ENCODE measurements around the gene JARID2. TPM values are rescaled to one million over a fixed set of nuclear protein-coding genes. Genes with fewer than 3 reads are reported as not detected.
A peak's percentile ranks its signal among the peaks of the same experiment; 100 is the strongest.

JARID2 gene
- total RNA-seq, 2 donors from 2014 or later = 10.0 to 11.2 TPM

- DNase-seq = peak; percentile 84 to 85
- intact Hi-C loops (cut with DNase I, micrococcal nuclease) = loop anchor here in 1 of 2 donors (5.0 kb wide), 1 partner anchor 198 kb away; no protein-coding TSS in a partner anchor
- peak; percentile 31 for ATAC-seq
These were observed 1.1 kb upstream of the JARID2 start for GRCh38 chr6:15244620-15245360.

DNA sequence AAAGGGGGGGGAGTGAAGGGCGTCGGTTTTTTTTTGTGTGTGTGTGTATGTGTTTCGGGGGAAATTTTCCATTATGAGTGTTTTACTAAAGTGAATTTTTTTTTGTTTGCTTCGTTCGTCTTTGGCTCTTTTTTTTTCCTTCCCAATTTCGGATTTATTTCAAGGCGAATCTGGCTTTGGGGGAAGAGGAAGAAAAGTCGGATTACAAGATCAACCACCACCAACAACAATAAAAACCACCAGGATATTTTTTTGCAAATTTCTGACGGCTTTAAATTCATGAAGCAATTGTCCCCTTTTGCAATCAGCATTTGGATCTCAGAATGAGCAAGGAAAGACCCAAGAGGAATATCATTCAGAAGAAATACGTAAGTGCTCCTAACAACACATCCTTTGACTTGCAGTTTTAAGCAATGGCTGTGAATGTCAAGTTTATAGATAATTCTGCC lies 372 bp downstream of the JARID2 start:
- no peak for ATAC-seq
- DNase-seq = no peak
- intact Hi-C loops (cut with DNase I, micrococcal nuclease) = loop anchor here in 1 of 2 donors (5.0 kb wide), 1 partner anchor 196 kb away; no protein-coding TSS in a partner anchor

GRCh38 chr6:15246666-15247499 lies 1.0 kb downstream of the JARID2 start:
- ATAC-seq (no peak), DNase-seq (peak in 1 of 2 donors; percentile 23)
- intact Hi-C loops (cut with DNase I, micrococcal nuclease) = loop anchor here in 1 of 2 donors (5.0 kb wide), 1 partner anchor 195 kb away; no protein-coding TSS in a partner anchor

DNA sequence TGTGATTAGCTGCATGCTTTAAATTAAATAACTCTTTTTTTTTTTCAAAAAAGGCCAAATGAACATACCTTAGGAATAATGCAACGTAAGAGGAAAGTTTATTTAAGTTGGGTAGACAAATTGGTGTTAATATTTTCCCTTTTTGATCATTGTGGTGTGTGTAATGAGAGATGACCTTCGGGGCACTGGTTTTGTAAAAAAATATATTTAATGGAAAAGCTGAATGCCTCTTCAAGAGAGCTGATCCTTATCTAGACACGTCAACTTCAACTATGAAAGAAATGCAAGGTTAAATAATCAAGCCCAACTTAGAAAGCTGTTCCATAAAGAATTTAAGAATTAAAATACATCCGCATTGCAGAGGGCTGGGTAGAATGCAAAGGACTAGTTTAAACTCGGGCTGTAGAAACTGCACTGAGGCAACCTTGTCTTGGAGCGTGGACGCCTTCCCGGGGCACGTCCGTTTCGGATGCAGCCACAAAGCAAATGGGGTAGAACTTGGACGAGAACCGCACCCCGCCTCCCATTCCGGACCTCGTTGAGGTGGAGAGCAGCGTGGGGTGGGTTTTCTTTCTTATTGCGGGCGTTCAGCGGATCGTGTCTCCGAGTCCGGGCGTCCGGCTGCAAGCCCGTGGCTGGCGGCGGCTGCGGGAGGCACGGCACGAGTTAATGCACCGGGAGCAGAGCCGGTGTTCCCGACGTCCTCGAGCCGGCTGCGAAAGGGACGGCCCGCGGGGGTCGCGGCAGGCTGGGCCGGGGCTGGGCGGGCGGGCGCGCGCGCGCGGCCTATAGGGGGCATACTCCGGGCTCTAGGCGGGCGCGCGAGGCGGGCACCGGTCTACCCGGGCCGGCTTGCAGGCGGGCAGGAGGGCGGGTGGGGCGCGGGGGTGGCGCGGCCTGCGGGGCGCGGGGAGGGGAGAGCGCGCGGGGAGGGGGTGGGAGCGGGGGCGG lies 1.9 kb downstream of the JARID2 start:
- DNase-seq = peak; percentile 51 to 74
- ATAC-seq = no peak
- intact Hi-C loops (cut with DNase I, micrococcal nuclease) = loop anchor here in 1 of 2 donors (5.0 kb wide), 1 partner anchor 195 kb away; no protein-coding TSS in a partner anchor

DNA sequence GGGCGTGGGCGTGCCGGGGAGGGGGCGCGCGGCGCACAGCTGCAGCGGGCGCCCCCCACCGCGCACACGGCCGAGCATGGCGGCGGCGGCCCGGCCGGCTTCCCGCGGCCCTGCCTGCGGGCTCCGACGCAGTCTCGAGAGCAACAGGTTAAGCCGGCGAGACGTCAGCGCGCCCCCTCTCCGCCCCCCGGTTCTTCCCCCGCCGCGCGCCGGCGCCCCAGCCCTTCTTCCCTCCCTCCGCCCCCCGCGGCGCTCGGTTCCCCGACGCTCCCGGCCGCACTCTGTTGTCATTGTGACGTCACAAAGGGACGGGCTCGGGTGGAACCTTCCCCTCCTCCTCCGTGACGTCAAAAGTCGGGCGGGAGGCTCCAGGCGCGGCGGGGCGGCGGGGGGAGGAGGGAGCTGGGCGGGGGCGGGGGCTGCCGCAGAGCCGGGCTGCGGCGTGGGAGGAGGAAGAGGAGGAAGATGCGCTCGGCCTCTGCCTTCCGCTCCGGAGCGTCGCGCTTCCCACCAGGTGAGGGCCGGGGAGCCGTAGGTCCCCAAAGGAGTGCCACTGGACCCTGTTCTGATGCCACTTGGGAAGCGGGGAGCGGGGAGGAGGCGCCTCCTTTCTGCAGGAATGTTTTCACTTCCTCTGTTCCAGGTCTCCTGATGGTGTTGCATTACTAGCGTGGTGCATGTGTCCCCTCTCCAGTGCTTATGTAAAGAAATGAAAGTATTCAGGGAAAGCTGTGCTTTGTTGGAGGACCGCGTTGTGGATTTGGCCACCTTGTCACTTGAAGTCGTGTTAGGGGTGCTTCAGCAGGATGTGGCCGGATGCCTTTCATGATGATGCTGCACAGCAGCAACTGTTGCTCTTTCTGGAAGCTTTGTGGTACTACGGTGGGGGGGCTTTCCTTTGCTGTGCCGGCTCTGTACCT lies 2.8 kb downstream of the JARID2 start:
- DNase-seq (peak; percentile 97 to 98), ATAC-seq (peak; percentile 60)
- intact Hi-C loops (cut with DNase I, micrococcal nuclease) = loop anchor here in 1 of 2 donors (5.0 kb wide), 1 partner anchor 194 kb away; no protein-coding TSS in a partner anchor

- ATAC-seq (no peak), DNase-seq (peak in 1 of 2 donors; percentile 30)
- intact Hi-C loops (cut with DNase I, micrococcal nuclease) = loop anchor here in 1 of 2 donors (5.0 kb wide), 1 partner anchor 193 kb away; no protein-coding TSS in a partner anchor
These were observed 3.6 kb downstream of the JARID2 start for GRCh38 chr6:15249371-15250019.

GRCh38 chr6:15250187-15251168 lies 4.6 kb downstream of the JARID2 start:
- intact Hi-C loops (cut with DNase I, micrococcal nuclease) = no loop called here
- ATAC-seq (no peak), DNase-seq (no peak)

DNA sequence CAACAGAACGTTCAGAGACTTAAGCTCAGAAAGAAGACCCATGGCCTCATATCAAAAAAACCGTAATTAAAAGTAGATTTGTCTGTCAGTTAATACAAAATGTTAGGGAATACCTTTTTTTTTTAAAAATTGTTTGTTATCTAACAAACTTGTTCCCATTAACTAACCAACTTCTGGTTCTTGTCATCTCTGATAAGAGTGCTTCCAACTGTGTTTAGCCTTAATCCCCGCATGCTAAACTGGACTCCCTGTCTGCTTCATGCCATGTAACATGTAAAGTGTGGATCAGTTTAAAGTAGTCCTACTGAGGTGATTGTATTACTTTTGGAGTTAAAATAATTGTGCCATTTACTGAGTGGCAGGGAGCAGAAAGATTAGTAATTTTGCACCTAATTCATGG lies 6.3 kb downstream of the JARID2 start:
- no peak for DNase-seq
- intact Hi-C loops (cut with DNase I, micrococcal nuclease) = no loop called here

DNA sequence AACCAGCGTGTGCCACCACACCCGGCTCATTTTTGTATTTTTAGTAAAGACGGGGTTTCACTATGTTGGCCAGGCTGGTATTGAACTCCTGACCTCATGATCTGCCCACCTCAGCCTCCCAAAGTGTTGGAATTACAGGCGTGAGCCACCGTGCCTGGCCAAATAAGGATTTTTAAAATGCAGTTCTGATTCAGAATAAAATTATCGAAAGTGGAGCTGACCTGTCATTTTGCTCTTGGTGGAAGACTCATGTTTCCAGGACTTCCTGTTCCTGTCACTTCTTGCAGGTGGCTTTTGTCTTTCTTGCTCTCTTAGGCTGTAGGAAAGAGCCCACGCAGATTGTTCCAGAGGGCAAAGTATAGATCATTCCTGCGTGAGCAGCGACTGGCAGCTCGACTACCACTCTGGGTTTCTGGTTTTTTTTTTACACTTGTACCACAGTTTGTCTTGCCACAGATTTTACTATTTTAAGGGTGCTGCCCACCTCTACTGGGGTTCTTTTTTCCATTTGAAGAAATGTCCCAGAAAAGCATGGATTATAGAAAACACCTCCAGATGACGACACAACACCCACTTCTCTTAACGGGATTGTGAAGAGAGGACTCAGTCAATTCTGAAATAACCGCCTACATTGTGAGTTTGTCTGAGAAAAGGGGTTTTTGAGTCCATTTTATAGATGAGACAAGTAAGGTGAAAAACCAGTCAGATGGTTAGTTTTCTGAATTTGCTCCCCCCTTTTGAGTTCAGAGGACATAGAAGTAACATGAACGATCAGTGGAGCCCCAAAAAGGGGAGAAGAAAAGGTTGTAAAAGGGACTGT lies 7.5 kb downstream of the JARID2 start:
- DNase-seq (no peak), ATAC-seq (no peak)
- intact Hi-C loops (cut with DNase I, micrococcal nuclease) = no loop called here

More for the DNA sequence above, 6.3 kb downstream of the JARID2 start:
- ATAC-seq = no peak

GRCh38 chr6:15254070-15254975 lies 8.5 kb downstream of the JARID2 start:
- no peak for ATAC-seq
- intact Hi-C loops (cut with DNase I, micrococcal nuclease) = no loop called here

GRCh38 chr6:15255481-15255880 lies 9.6 kb downstream of the JARID2 start:
- intact Hi-C loops (cut with DNase I, micrococcal nuclease) = no loop called here
- DNase-seq (no peak), ATAC-seq (no peak)

More at GRCh38 chr6:15254070-15254975, 8.5 kb downstream of the JARID2 start:
- no peak for DNase-seq

- intact Hi-C loops (cut with DNase I, micrococcal nuclease) = no loop called here
- no peak for ATAC-seq
- no peak for DNase-seq
These were observed 10.1 kb downstream of the JARID2 start for GRCh38 chr6:15255909-15256395.

DNA sequence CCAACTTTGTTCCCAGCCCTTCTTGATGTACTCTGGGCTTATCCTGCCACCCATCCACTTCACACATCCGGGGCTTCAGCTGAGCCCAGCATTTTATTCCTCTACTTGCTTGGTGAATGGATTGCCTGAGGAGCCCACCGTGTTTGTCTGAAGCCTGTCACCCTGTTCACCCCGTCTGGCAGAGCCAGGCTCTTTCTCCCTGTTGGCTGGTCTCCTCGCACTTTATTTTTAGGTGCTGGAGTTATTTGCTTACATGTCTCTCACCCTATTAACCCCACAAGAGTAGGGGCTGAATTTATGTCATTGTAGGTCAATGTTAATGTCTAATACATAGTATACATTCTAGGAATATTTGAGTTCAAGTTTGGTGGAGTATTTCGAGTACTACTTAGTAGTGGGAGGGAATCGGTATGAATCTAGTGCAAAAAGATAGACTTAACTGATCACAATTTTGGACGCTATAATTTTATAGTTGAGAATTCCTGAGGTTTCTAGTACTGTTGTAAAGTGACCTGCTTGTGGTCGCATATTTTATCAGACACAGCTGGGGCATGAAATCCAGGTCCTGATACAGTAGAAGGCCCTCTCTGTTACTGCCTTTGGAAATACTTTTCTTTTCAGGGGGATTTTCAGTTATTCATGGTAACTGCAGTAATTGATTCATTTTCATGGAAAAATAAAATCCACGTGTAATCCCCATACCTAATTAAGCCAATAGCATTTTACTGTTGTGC lies 10.8 kb downstream of the JARID2 start:
- ATAC-seq = no peak
- intact Hi-C loops (cut with DNase I, micrococcal nuclease) = no loop called here
- no peak for DNase-seq

All from left colon (tissue), 2 donors.